Activated naive CD4-positive, alpha-beta T cell treated with anti-CD3 and anti-CD28 coated beads for 36 hours (primary cell): ENCODE measurements around the gene OR10K1. TPM values are rescaled to one million over a fixed set of nuclear protein-coding genes. Genes with fewer than 3 reads are reported as not detected.

Source experiments
- CTCF ChIA-PET: fragments of 350-600 bp; sonication (Branson Sonifier 250); formaldehyde crosslinking; loops from one replicate; lab custom pipeline; 2021; ENCODE audit warnings: antibody characterized with exemption; lab: Charles Lee
- DNase-seq: peaks from one replicate; pipeline ENCODE4 v3.0.0-alpha.2; 2020
- H3K27ac Mint-ChIP-seq: one replicate; pipeline ENCODE4 v1.8.0; 2021; ENCODE audit warnings: mild to moderate bottlenecking, mixed read lengths
- H3K27me3 Mint-ChIP-seq: one replicate; pipeline ENCODE4 v1.8.0; 2021; ENCODE audit warnings: low read depth, mixed read lengths
- H3K36me3 Mint-ChIP-seq: one replicate; pipeline ENCODE4 v1.8.0; 2021; ENCODE audit warnings: low read depth, mixed read lengths
- H3K4me1 Mint-ChIP-seq: one replicate; pipeline ENCODE4 v1.8.0; 2021; ENCODE audit warnings: low read depth, mixed read lengths
- H3K4me3 Mint-ChIP-seq: one replicate; pipeline ENCODE4 v1.8.0; 2021; ENCODE audit warnings: mild to moderate bottlenecking, moderate library complexity, mixed read lengths
- H3K9me3 Mint-ChIP-seq: one replicate; pipeline ENCODE4 v1.8.0; 2021; ENCODE audit warnings: mixed read lengths
- intact Hi-C: fragments of 100-400 bp; cut with micrococcal nuclease; formaldehyde crosslinking; loops from one replicate; pipeline ENCODE4 v1.15.1; 2023
- total RNA-seq, 2 experiments: library from RNA; stranded (reverse); gene quantifications; one replicate each; pipeline ENCODE4 v1.2.3, GENCODE V29; 2021

OR10K1 gene
- total RNA-seq, 2 experiments from 2014 or later = not detected

GRCh38 chr1:158485455-158485854 lies 23.8 kb downstream of the OR10K1 start:
- H3K27me3 Mint-ChIP-seq = peaks cover 19% of the 10 kb centered on the region
- intact Hi-C loops = no loop called here
- CTCF ChIA-PET = interaction anchor here (1.0 kb wide), 1 partner anchor 282 kb away, joined by 3 read pairs; no protein-coding TSS in a partner anchor
- H3K4me1 Mint-ChIP-seq = no peaks in the 10 kb centered on the region
- H3K36me3 Mint-ChIP-seq = no peaks in the 10 kb centered on the region
- H3K4me3 Mint-ChIP-seq = no peak overlapping the region
- DNase-seq = no peak
- H3K27ac Mint-ChIP-seq = no peak overlapping the region
- H3K9me3 Mint-ChIP-seq = no peaks in the 10 kb centered on the region

- CTCF ChIA-PET = interaction anchor here (1.4 kb wide), 1 partner anchor 507 kb away, joined by 3 read pairs; no protein-coding TSS in a partner anchor
- Mint-ChIP-seq H3K27ac (no peak overlapping the region), H3K4me1 (no peaks in the 10 kb centered on the region), H3K36me3 (no peaks in the 10 kb centered on the region), H3K27me3 (peaks cover 21% of the 10 kb centered on the region), H3K4me3 (no peak overlapping the region), H3K9me3 (no peaks in the 10 kb centered on the region)
- no peak for DNase-seq
- intact Hi-C loops = loop anchor here (10.0 kb wide), 1 partner anchor 287 kb away; no protein-coding TSS in a partner anchor
Measured at GRCh38 chr1:158491316-158491715, 29.7 kb downstream of the OR10K1 start.

DNA sequence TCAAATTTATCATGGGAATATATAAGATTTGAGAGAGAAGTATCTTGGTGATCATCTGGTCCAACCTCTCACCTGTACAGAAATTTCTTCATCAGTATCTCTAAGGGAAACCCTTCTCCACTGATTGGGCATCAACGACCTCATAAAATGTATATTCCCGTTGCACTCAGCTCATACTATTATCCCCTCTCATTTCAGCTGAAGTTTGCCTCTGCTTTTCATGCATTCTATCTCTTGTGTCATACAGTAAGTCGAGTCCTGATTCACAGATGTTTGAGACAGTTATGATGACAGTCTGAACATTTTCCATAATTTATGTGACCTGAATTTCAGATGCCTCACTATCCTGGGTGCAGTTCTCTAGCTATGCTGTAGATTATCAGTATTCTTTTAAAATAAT lies 31.4 kb downstream of the OR10K1 start:
- CTCF ChIA-PET = interaction anchor here (0.7 to 1.7 kb wide), 2 partner anchors 8 to 289 kb away, joined by 3 to 7 read pairs; no protein-coding TSS in a partner anchor
- H3K4me3 Mint-ChIP-seq = no peak overlapping the region
- intact Hi-C loops = loop anchor here (10.0 kb wide), 1 partner anchor 288 kb away; no protein-coding TSS in a partner anchor
- H3K36me3 Mint-ChIP-seq = no peaks in the 10 kb centered on the region
- DNase-seq = no peak
- H3K27ac Mint-ChIP-seq = no peak overlapping the region
- peaks cover 18% of the 10 kb centered on the region for H3K27me3 Mint-ChIP-seq
- H3K9me3 Mint-ChIP-seq = no peaks in the 10 kb centered on the region
- no peaks in the 10 kb centered on the region for H3K4me1 Mint-ChIP-seq

DNA sequence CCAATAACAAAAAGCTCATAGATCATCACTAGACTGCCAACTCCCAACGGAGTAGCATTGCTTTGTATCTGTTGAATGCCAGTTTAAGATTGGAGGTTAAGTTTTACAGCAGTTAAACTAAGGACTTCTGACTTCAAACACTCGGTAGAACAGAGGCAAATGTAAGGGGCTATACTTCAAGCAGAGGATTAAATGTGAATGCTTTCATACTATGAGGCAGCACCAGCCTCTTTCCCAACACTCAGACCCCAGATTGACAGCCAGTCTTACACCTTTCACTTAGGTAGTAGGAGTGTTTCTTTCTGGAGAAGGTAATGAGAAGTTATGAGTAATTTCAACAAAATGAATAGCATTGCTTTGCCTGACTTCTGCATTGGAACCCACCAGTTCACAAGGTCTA lies 33.2 kb downstream of the OR10K1 start:
- Mint-ChIP-seq H3K4me3 (no peak overlapping the region), H3K27ac (no peak overlapping the region), H3K27me3 (peaks cover 13% of the 10 kb centered on the region), H3K4me1 (no peaks in the 10 kb centered on the region), H3K36me3 (no peaks in the 10 kb centered on the region), H3K9me3 (no peaks in the 10 kb centered on the region)
- no peak for DNase-seq
- intact Hi-C loops = loop anchor here (10.0 kb wide), 1 partner anchor 290 kb away; no protein-coding TSS in a partner anchor
- CTCF ChIA-PET = no interaction called here

GRCh38 chr1:158496374-158496773 lies 34.7 kb downstream of the OR10K1 start:
- no peaks in the 10 kb centered on the region for H3K4me1 Mint-ChIP-seq
- H3K27ac Mint-ChIP-seq = no peak overlapping the region
- peaks cover 11% of the 10 kb centered on the region for H3K27me3 Mint-ChIP-seq
- DNase-seq = no peak
- H3K4me3 Mint-ChIP-seq = no peak overlapping the region
- H3K9me3 Mint-ChIP-seq = no peaks in the 10 kb centered on the region
- intact Hi-C loops = loop anchor here (10.0 kb wide), 1 partner anchor 292 kb away; no protein-coding TSS in a partner anchor
- CTCF ChIA-PET = interaction anchor here (0.8 kb wide), 1 partner anchor 293 kb away, joined by 4 read pairs; no protein-coding TSS in a partner anchor
- H3K36me3 Mint-ChIP-seq = no peaks in the 10 kb centered on the region

- H3K9me3 Mint-ChIP-seq = peaks cover 6% of the 10 kb centered on the region
- peaks cover 2% of the 10 kb centered on the region for H3K36me3 Mint-ChIP-seq
- H3K27me3 Mint-ChIP-seq = peaks cover 26% of the 10 kb centered on the region
- CTCF ChIA-PET = interaction anchor here (0.6 to 1.5 kb wide), 7 partner anchors 19 to 564 kb away, joined by 3 to 5 read pairs (median 3); no protein-coding TSS in a partner anchor
- no peaks in the 10 kb centered on the region for H3K4me1 Mint-ChIP-seq
- intact Hi-C loops = loop anchor here (1.0 to 5.0 kb wide), 3 partner anchors 492 to 581 kb away; no protein-coding TSS in a partner anchor
- DNase-seq = peak; percentile 61
- H3K27ac Mint-ChIP-seq = no peak overlapping the region
- H3K4me3 Mint-ChIP-seq = no peak overlapping the region
Measured at GRCh38 chr1:158506369-158506987, 44.8 kb downstream of the OR10K1 start.

DNA sequence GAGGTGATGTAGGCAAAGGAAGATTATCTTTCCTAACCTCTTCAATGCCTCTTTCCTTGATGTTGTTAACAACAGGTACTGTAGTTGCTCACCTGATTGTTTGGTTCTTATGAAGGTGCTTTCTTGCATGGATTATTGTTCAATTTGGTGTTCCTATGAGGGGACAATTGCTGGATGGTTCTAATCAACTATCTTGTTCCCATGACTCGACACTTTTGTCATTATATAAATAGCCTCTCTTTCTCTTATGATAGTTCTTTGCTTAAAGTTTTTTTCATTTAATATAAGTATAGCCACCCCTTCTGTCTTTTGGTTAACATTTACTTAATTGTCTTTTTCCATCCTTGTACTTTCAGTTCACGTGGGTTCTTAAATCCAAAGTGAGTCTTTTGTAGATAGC lies 45.9 kb downstream of the OR10K1 start:
- no peak overlapping the region for H3K27ac Mint-ChIP-seq
- no peak overlapping the region for H3K4me3 Mint-ChIP-seq
- DNase-seq = no peak
- H3K9me3 Mint-ChIP-seq = peaks cover under 1% of the 10 kb centered on the region
- CTCF ChIA-PET = interaction anchor here (0.6 to 1.5 kb wide), 3 partner anchors 18 to 490 kb away, joined by 3 to 4 read pairs (median 3); no protein-coding TSS in a partner anchor
- peaks cover under 1% of the 10 kb centered on the region for H3K36me3 Mint-ChIP-seq
- H3K27me3 Mint-ChIP-seq = peaks cover 26% of the 10 kb centered on the region
- intact Hi-C loops = loop anchor here (5.0 kb wide), 1 partner anchor 580 kb away; no protein-coding TSS in a partner anchor
- H3K4me1 Mint-ChIP-seq = no peaks in the 10 kb centered on the region

DNA sequence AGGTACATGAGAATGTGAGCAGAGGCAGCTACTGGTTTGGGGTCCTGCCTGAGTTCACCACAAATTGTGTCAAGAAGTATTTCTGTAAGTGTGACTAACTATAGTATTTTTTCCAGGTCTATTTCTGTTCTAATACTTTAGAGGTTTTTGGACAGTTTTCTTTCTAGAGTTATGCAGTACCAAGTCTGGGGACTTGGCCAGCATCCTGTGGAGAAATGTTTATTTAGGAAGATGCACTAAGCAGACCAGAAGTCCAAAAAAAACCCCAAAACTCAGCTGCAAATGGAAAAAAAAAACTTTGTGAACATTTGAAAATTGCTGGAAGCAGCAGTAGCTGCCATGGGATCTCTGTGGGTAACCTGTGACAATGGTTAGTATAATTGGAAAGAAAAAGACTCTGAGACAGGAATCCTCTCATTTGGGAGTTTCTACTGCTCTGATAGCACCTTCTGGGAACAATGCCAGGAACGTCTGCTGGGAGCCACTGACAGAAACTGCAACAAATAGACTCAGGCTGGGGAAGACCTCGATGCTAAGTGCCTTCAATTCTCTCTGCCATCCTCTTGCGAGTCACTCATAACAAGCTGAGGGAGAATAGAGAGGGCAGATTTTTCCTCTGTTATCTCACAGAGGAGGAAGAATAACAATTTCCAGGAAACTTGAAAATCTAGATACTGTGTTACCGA lies 48.0 kb downstream of the OR10K1 start:
- intact Hi-C loops = loop anchor here (5.0 kb wide), 1 partner anchor 578 kb away; no protein-coding TSS in a partner anchor
- Mint-ChIP-seq H3K27ac (no peak overlapping the region), H3K27me3 (peaks cover 28% of the 10 kb centered on the region), H3K4me1 (no peaks in the 10 kb centered on the region), H3K9me3 (no peaks in the 10 kb centered on the region), H3K4me3 (no peak overlapping the region), H3K36me3 (no peaks in the 10 kb centered on the region)
- no peak for DNase-seq
- CTCF ChIA-PET = interaction anchor here (0.6 kb wide), 1 partner anchor 320 kb away, joined by 3 read pairs; no protein-coding TSS in a partner anchor

DNA sequence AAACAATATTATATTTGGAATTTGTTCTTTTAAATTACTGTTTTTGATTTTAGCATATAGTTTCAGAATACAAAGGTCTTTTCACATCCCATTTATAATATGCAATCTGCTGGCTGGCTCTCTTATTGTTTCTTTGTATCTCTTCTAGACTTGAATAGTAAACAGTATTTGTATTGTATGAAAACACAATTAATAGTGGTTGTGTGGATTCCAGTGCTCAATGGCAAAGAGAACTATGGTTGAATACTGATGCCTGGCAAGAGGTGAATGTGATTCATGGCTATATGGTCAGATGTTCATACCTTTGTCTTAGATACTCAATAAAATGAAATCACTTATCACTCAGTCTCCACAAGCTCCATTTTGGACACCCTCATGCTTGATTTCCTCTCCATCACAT lies 55.3 kb downstream of the OR10K1 start:
- CTCF ChIA-PET = no interaction called here
- Mint-ChIP-seq H3K27me3 (peaks cover 23% of the 10 kb centered on the region), H3K9me3 (no peaks in the 10 kb centered on the region), H3K4me1 (peaks cover 5% of the 10 kb centered on the region), H3K27ac (no peak overlapping the region), H3K36me3 (no peaks in the 10 kb centered on the region), H3K4me3 (no peak overlapping the region)
- DNase-seq = no peak
- intact Hi-C loops = no loop called here

Other genes with a start within 250 kb of the OR10K1 start
- not detected for gene CD1A, start 207.4 kb upstream of the OR10K1 start, total RNA-seq
- gene CD1C, start 171.9 kb upstream of the OR10K1 start, total RNA-seq = under 1 TPM; 0.19 to 0.37 TPM
- gene CD1B, start 130.3 kb upstream of the OR10K1 start, total RNA-seq = not detected
- not detected for gene CD1E, start 107.9 kb upstream of the OR10K1 start, total RNA-seq
- gene OR10T2, start 62.4 kb upstream of the OR10K1 start, total RNA-seq = not detected
- gene OR10K2, start 35.6 kb upstream of the OR10K1 start, total RNA-seq = not detected
- not detected for gene OR10R2, start 10.4 kb downstream of the OR10K1 start, total RNA-seq
- not detected for gene OR6Y1, start 92.6 kb downstream of the OR10K1 start, total RNA-seq
- gene OR6P1, start 108.7 kb downstream of the OR10K1 start, total RNA-seq = not detected
- not detected for gene OR10X1, start 118.1 kb downstream of the OR10K1 start, total RNA-seq
- not detected for gene OR10Z1, start 143.4 kb downstream of the OR10K1 start, total RNA-seq
- gene SPTA1, start 224.9 kb downstream of the OR10K1 start, total RNA-seq = not detected
- not detected for gene OR6K2, start 238.8 kb downstream of the OR10K1 start, total RNA-seq